HCT116 (cell line): Measurements from ENCODE around the gene FAM151B. TPM values are rescaled to one million over a fixed set of nuclear protein-coding genes. Genes with fewer than 3 reads are reported as not detected.

Source experiments
- ATAC-seq: fragments of 200-7000 bp; cut with Tn5 transposase; 2 replicates; pipeline ENCODE4 v1.9.1; 2020; ENCODE audit warnings: mild to moderate bottlenecking, moderate library complexity
- BruUV-seq: library from RNA; stranded (reverse); fragments of 400-500 nt; replicated peaks from 2 replicates; lab custom pipeline; 2021; lab: Mats Ljungman, UMichigan
- CTCF ChIA-PET: fragments of 300-600 bp; sonication (Branson Sonifier 250); formaldehyde crosslinking; loops from one replicate; lab custom pipeline; 2021; ENCODE audit warnings: antibody characterized with exemption; lab: Charles Lee
- POLR2A ChIA-PET: fragments of 300-600, 350-600 bp; sonication (Branson Sonifier 250); formaldehyde crosslinking; loops from one replicate; lab custom pipeline; 2021; ENCODE audit warnings: antibody characterized with exemption; lab: Charles Lee
- RAD21 ChIA-PET, 2 experiments: fragments of 300-600 bp; sonication (Branson Sonifier 250); formaldehyde crosslinking; loops; one replicate each; lab custom pipeline; 2023; ENCODE audit warnings: low total read pairs in 2 of 2; ENCODE audit not compliant: uncharacterized antibody in 2 of 2, unreplicated experiment in 2 of 2, low non-redundant PET in 1 of 2; lab: Charles Lee
- DNase-seq: peaks from one replicate; pipeline ENCODE4 v3.0.0-alpha.2; 2010; ENCODE audit warnings: low read depth, low spot score
- H2AFZ ChIP-seq: fragments of 200-600 bp; shearing (Covaris generic), sonication (generic); 2 replicates; pipeline ENCODE4 v1.6.1; 2017; ENCODE audit warnings: low read depth, mixed run types, mixed read lengths, antibody characterized with exemption, low read length; ENCODE audit not compliant: poor library complexity, severe bottlenecking
- H3K27ac ChIP-seq: 2 replicates; pipeline ENCODE4 v1.5.1; 2012; ENCODE audit warnings: low read depth, low read length
- H3K27me3 ChIP-seq: fragments of 200-600 bp; sonication (generic); 2 replicates; pipeline ENCODE4 v1.6.1; 2016; ENCODE audit warnings: mixed run types, low read length, mixed read lengths; ENCODE audit not compliant: insufficient read depth
- H3K36me3 ChIP-seq, 2 experiments: fragments of 200-500 bp in 1 of 2; fragments of 200-600 bp in 1 of 2; sonication (Bioruptor generic) in 1 of 2; sonication (generic) in 1 of 2; 2 replicates each; pipeline versions ENCODE4 v1.5.1 to v1.6.1; 2014 to 2016; ENCODE audit warnings: low read length in 2 of 2, inconsistent platforms in 1 of 2, mixed read lengths in 1 of 2, mixed run types in 1 of 2; ENCODE audit not compliant: insufficient read depth in 2 of 2, control insufficient read depth in 1 of 2
- H3K4me1 ChIP-seq, 2 experiments: fragments of 200-600 bp in 1 of 2; sonication (generic) in 1 of 2; 2 replicates each; pipeline versions ENCODE4 v1.5.1 to v1.6.1; 2012 to 2017; ENCODE audit warnings: low read length in 2 of 2, inconsistent platforms in 1 of 2, mild to moderate bottlenecking in 1 of 2, mixed read lengths in 1 of 2, mixed run types in 1 of 2, moderate library complexity in 1 of 2; ENCODE audit not compliant: insufficient read depth in 2 of 2, control insufficient read depth in 1 of 2
- H3K4me2 ChIP-seq: fragments of 200-600 bp; sonication (generic); 2 replicates; pipeline ENCODE4 v1.6.1; 2017; ENCODE audit warnings: mixed run types, low read length, mixed read lengths
- H3K4me3 ChIP-seq, 2 experiments: fragments of 200-600 bp in 1 of 2; sonication (generic) in 1 of 2; replicated peaks in 1 of 2; 2 replicates each; pipeline ENCODE4 v1.5.1; 2011 to 2016; ENCODE audit warnings: low read length in 2 of 2, control low read depth in 1 of 2, low read depth in 1 of 2, mild to moderate bottlenecking in 1 of 2, mixed read lengths in 1 of 2, mixed run types in 1 of 2
- H3K79me2 ChIP-seq: fragments of 200-600 bp; sonication (generic); 2 replicates; pipeline ENCODE4 v1.6.1; 2017; ENCODE audit warnings: mild to moderate bottlenecking, mixed run types, low read length, moderate library complexity, mixed read lengths; ENCODE audit not compliant: insufficient read depth
- H3K9ac ChIP-seq: fragments of 200-600 bp; sonication (generic); 2 replicates; pipeline ENCODE4 v1.6.1; 2016; ENCODE audit warnings: low read length, mixed read lengths
- H3K9me2 ChIP-seq: fragments of 200-600 bp; sonication (generic), shearing (Covaris generic); 2 replicates; pipeline ENCODE4 v1.6.1; 2017; ENCODE audit warnings: mixed run types, mild to moderate bottlenecking, moderate library complexity; ENCODE audit not compliant: insufficient read depth
- H3K9me3 ChIP-seq, 2 experiments: fragments of 200-500 bp in 1 of 2; fragments of 200-600 bp in 1 of 2; sonication (Bioruptor generic) in 1 of 2; sonication (generic) in 1 of 2; 2 replicates each; pipeline ENCODE4 v1.6.1; 2014 to 2017; ENCODE audit warnings: low read length in 2 of 2, mixed read lengths in 2 of 2, inconsistent platforms in 1 of 2, low read depth in 1 of 2, mild to moderate bottlenecking in 1 of 2, mixed run types in 1 of 2, moderate library complexity in 1 of 2; ENCODE audit not compliant: control insufficient read depth in 1 of 2, insufficient read depth in 1 of 2
- H4K20me1 ChIP-seq: fragments of 200-600 bp; sonication (generic), shearing (Covaris generic); 2 replicates; pipeline ENCODE4 v1.6.1; 2017; ENCODE audit warnings: mixed run types, mild to moderate bottlenecking, moderate library complexity; ENCODE audit not compliant: insufficient read depth
- CBX3 ChIP-seq: IDR thresholded peaks from 2 replicates; pipeline ENCODE4 v1.6.1; 2012; ENCODE audit warnings: low read depth
- EGR1 ChIP-seq: IDR thresholded peaks from 2 replicates; pipeline ENCODE4 v1.6.1; 2012; ENCODE audit warnings: low read depth
- ELF1 ChIP-seq: IDR thresholded peaks from 2 replicates; pipeline ENCODE4 v1.6.1; 2012; ENCODE audit warnings: low read depth, borderline replicate concordance
- EZH2 ChIP-seq: fragments of 200-600 bp; sonication (generic); IDR thresholded peaks from 2 replicates; pipeline ENCODE4 v1.6.1; 2017; ENCODE audit warnings: antibody characterized with exemption, mixed run types
- EZH2phosphoT487 ChIP-seq: fragments of 200-600 bp; IDR thresholded peaks from 2 replicates; pipeline ENCODE4 v1.6.1; 2018; ENCODE audit warnings: antibody characterized with exemption, borderline replicate concordance
- FOSL1 ChIP-seq: IDR thresholded peaks from 2 replicates; pipeline ENCODE4 v1.6.1; 2012; ENCODE audit warnings: low read depth
- JUND ChIP-seq: IDR thresholded peaks from 2 replicates; pipeline ENCODE4 v1.6.1; 2012
- POLR2A ChIP-seq: IDR thresholded peaks from 2 replicates; pipeline ENCODE4 v1.7.0; 2011; ENCODE audit warnings: borderline replicate concordance; ENCODE audit not compliant: insufficient read depth, insufficient read length; ENCODE audit errors: extremely low read depth
- POLR2AphosphoS5 ChIP-seq: IDR thresholded peaks from 2 replicates; pipeline ENCODE4 v1.6.1; 2011; ENCODE audit warnings: mild to moderate bottlenecking, low read depth, low read length, moderate library complexity
- RAD21 ChIP-seq: IDR thresholded peaks from 2 replicates; pipeline ENCODE4 v1.6.1; 2012; ENCODE audit warnings: low read depth, mild to moderate bottlenecking
- SIN3A ChIP-seq: IDR thresholded peaks from 2 replicates; pipeline ENCODE4 v1.6.1; 2012; ENCODE audit warnings: low read depth
- SP1 ChIP-seq: IDR thresholded peaks from 2 replicates; pipeline ENCODE4 v1.6.1; 2012; ENCODE audit warnings: low read depth
- SRF ChIP-seq: IDR thresholded peaks from 2 replicates; pipeline ENCODE4 v1.6.1; 2012; ENCODE audit warnings: low read depth
- TCF7L2 ChIP-seq: IDR thresholded peaks from 2 replicates; pipeline ENCODE4 v1.7.0; 2011; ENCODE audit warnings: borderline replicate concordance, inconsistent platforms; ENCODE audit not compliant: insufficient read depth, insufficient read length; ENCODE audit errors: extremely low read depth
- YY1 ChIP-seq: IDR thresholded peaks from 2 replicates; pipeline ENCODE4 v1.6.1; 2011; ENCODE audit warnings: low read length, low read depth, moderate library complexity, mild to moderate bottlenecking; ENCODE audit not compliant: insufficient replicate concordance; ENCODE audit errors: extremely low read depth
- ZNF274 ChIP-seq: fragments of 200-500 bp; sonication (Bioruptor generic); IDR thresholded peaks from 2 replicates; pipeline ENCODE4 v1.6.1; 2014; ENCODE audit warnings: mild to moderate bottlenecking, low read depth, low read length, inconsistent platforms
- intact Hi-C: fragments of 100-400 bp; cut with micrococcal nuclease; formaldehyde crosslinking; loops from 2 replicates; pipeline ENCODE4 v1.10.0; 2022
- total RNA-seq: library from RNA; stranded (reverse); gene quantifications from one replicate; pipeline ENCODE4 v1.2.1, GENCODE V29; 2021; ENCODE audit not compliant: unreplicated experiment
- TF ChIP-seq, protein P1 (sequence below): IDR thresholded peaks from 2 replicates; pipeline ENCODE4 v1.6.1; 2012
- TF ChIP-seq, protein P2 (sequence below): IDR thresholded peaks from 2 replicates; pipeline ENCODE4 v1.6.1; 2012; ENCODE audit warnings: low read depth
- TF ChIP-seq, protein P3 (sequence below), 3 experiments: fragments of 200-600 bp in 1 of 3; sonication (generic) in 1 of 3; IDR thresholded peaks in 2 of 3; conservative IDR thresholded peaks in 1 of 3; 2 replicates each; pipeline ENCODE4 v1.5.1; 2012 to 2017; ENCODE audit warnings: low read depth in 2 of 3, low read length in 2 of 3, antibody characterized with exemption in 1 of 3, borderline replicate concordance in 1 of 3, control low read depth in 1 of 3, mild to moderate bottlenecking in 1 of 3, mixed read lengths in 1 of 3, mixed run types in 1 of 3, moderate library complexity in 1 of 3; ENCODE audit not compliant: insufficient read depth in 1 of 3

Gene FAM151B
- total RNA-seq, 1 experiment from 2014 or later, result 1.2 TPM

DNA sequence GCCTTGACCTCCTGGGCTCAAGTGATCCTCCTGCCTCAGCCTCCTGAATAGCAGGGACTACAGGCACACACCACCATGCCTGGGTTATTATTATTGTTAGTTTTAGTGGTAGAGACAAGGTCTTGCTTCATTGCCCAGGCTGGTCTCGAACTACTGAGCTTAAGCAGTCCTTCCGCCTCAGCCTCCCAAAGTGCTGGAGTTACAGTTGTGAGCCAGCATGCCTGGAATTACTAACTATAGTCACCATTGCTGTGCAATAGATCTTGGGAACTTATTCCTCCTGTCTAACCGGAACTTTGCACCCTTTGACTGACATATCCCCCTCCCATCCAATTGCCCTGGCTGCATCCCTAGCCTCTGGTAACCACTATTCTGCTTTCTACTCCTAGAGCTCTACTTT lies 3.4 kb downstream of the FAM151B start:
- POLR2A ChIA-PET, result no interaction called here
- intact Hi-C loops, result no loop called here
- no peaks in the 10 kb centered on the region for H3K27me3 ChIP-seq

More for the DNA sequence above, 3.4 kb downstream of the FAM151B start:
- no peak overlapping the region for H3K4me2 ChIP-seq
- no peaks in the 10 kb centered on the region for H3K9me2 ChIP-seq
- DNase-seq (no peak), ATAC-seq (no peak)
- H3K36me3 ChIP-seq, result no peaks in the 10 kb centered on the region
- CTCF ChIA-PET, result no interaction called here
- no peaks in the 10 kb centered on the region for H4K20me1 ChIP-seq
- H3K9me3 ChIP-seq, result no peaks in the 10 kb centered on the region; a peak in 1 of 4 replicates
- no peak overlapping the region for H3K27ac ChIP-seq
- RAD21 ChIA-PET, result no interaction called here
- H3K4me1 ChIP-seq, result peaks cover 20 to 27% of the 10 kb centered on the region in 2 experiments
- H3K79me2 ChIP-seq, result no peaks in the 10 kb centered on the region
- TF ChIP-seq FOSL1 (no peak), YY1 (no peak), EGR1 (no peak), TCF7L2 (no peak), CBX3 (no peak), SP1 (no peak), ZNF274 (no peak), JUND (no peak), POLR2A (no peak), POLR2AphosphoS5 (no peak), RAD21 (no peak), ELF1 (no peak), SIN3A (no peak), EZH2 (no peak), EZH2phosphoT487 (no peak), SRF (no peak)
- TF ChIP-seq, protein P1, sequence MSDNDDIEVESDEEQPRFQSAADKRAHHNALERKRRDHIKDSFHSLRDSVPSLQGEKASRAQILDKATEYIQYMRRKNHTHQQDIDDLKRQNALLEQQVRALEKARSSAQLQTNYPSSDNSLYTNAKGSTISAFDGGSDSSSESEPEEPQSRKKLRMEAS, result no peak
- TF ChIP-seq, protein P2, sequence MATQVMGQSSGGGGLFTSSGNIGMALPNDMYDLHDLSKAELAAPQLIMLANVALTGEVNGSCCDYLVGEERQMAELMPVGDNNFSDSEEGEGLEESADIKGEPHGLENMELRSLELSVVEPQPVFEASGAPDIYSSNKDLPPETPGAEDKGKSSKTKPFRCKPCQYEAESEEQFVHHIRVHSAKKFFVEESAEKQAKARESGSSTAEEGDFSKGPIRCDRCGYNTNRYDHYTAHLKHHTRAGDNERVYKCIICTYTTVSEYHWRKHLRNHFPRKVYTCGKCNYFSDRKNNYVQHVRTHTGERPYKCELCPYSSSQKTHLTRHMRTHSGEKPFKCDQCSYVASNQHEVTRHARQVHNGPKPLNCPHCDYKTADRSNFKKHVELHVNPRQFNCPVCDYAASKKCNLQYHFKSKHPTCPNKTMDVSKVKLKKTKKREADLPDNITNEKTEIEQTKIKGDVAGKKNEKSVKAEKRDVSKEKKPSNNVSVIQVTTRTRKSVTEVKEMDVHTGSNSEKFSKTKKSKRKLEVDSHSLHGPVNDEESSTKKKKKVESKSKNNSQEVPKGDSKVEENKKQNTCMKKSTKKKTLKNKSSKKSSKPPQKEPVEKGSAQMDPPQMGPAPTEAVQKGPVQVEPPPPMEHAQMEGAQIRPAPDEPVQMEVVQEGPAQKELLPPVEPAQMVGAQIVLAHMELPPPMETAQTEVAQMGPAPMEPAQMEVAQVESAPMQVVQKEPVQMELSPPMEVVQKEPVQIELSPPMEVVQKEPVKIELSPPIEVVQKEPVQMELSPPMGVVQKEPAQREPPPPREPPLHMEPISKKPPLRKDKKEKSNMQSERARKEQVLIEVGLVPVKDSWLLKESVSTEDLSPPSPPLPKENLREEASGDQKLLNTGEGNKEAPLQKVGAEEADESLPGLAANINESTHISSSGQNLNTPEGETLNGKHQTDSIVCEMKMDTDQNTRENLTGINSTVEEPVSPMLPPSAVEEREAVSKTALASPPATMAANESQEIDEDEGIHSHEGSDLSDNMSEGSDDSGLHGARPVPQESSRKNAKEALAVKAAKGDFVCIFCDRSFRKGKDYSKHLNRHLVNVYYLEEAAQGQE, result no peak
- TF ChIP-seq, protein P3, sequence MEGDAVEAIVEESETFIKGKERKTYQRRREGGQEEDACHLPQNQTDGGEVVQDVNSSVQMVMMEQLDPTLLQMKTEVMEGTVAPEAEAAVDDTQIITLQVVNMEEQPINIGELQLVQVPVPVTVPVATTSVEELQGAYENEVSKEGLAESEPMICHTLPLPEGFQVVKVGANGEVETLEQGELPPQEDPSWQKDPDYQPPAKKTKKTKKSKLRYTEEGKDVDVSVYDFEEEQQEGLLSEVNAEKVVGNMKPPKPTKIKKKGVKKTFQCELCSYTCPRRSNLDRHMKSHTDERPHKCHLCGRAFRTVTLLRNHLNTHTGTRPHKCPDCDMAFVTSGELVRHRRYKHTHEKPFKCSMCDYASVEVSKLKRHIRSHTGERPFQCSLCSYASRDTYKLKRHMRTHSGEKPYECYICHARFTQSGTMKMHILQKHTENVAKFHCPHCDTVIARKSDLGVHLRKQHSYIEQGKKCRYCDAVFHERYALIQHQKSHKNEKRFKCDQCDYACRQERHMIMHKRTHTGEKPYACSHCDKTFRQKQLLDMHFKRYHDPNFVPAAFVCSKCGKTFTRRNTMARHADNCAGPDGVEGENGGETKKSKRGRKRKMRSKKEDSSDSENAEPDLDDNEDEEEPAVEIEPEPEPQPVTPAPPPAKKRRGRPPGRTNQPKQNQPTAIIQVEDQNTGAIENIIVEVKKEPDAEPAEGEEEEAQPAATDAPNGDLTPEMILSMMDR (IDR thresholded peaks at IDR 0.05 in 2 of 3, conservative IDR thresholded peaks at IDR 0.05 in 1 of 3; ENCODE audit: borderline replicate concordance in 1 of 3, insufficient read depth in 1 of 3, low read depth in 2 of 3, low read length in 2 of 3), result no peak
- no peak overlapping the region for H3K9ac ChIP-seq
- BruUV-seq, result no TSS peak
- H2AFZ ChIP-seq, result no peak overlapping the region
- H3K4me3 ChIP-seq, result no peak overlapping the region
